Astrocyte (in vitro differentiated cells and primary cell): ENCODE data around the gene SLC30A4. TPM values are rescaled to one million over a fixed set of nuclear protein-coding genes. Genes with fewer than 3 reads are reported as not detected.

ENCODE experiments used
- total RNA-seq: library from RNA; stranded (reverse); gene quantifications from 2 replicates; pipeline ENCODE4 v1.2.1, GENCODE V29; 2021

The SLC30A4 gene
- total RNA-seq, 1 donor from 2014 or later, result 8.0 TPM

Other genes with a start within 250 kb of the SLC30A4 start
- gene GATM, start 144.2 kb downstream of the SLC30A4 start, total RNA-seq, result 5.1 and 5.4 TPM in 2 replicates
- 62.3 and 64.2 TPM in 2 replicates for gene BLOC1S6, start 64.6 kb upstream of the SLC30A4 start, total RNA-seq
- gene SQOR, start 112.3 kb upstream of the SLC30A4 start, total RNA-seq, result 4.0 and 4.2 TPM in 2 replicates